ENCODE measurements around the gene PDCD1LG2.

DNA sequence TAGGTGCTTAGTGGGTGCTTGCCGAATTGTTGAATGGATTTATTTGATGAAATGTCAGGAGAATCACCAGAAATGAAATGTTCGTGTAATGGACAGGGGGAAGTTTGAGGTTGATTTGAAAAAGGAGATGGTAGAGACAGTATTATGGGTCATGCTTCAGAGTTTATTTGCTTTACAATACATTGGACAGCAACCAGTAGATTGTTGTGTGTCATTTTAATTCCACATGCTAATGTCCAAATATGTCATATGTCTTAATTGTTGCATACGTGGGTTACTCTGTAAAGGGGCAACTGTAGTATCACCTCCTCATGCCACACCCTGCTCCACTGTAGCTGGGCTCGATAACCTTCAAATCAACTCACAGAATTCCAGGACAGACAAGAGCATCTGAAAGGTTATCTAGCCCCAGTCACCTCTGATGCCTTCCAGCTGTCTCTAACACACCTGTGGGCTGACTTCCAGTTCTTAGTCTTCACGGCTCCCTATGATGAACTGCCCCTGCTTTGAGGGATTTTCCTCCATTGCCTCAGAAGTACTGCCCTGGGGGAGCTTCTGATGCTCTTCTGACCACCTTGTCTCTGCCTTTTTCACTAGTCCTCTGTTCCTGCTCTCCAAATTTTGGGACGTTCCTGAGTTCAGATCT is 1.7 kb downstream of the PDCD1LG2 start:
- TF ChIP-seq, protein P1, sequence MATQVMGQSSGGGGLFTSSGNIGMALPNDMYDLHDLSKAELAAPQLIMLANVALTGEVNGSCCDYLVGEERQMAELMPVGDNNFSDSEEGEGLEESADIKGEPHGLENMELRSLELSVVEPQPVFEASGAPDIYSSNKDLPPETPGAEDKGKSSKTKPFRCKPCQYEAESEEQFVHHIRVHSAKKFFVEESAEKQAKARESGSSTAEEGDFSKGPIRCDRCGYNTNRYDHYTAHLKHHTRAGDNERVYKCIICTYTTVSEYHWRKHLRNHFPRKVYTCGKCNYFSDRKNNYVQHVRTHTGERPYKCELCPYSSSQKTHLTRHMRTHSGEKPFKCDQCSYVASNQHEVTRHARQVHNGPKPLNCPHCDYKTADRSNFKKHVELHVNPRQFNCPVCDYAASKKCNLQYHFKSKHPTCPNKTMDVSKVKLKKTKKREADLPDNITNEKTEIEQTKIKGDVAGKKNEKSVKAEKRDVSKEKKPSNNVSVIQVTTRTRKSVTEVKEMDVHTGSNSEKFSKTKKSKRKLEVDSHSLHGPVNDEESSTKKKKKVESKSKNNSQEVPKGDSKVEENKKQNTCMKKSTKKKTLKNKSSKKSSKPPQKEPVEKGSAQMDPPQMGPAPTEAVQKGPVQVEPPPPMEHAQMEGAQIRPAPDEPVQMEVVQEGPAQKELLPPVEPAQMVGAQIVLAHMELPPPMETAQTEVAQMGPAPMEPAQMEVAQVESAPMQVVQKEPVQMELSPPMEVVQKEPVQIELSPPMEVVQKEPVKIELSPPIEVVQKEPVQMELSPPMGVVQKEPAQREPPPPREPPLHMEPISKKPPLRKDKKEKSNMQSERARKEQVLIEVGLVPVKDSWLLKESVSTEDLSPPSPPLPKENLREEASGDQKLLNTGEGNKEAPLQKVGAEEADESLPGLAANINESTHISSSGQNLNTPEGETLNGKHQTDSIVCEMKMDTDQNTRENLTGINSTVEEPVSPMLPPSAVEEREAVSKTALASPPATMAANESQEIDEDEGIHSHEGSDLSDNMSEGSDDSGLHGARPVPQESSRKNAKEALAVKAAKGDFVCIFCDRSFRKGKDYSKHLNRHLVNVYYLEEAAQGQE (IDR thresholded peaks at IDR 0.05; ENCODE audit: insufficient read depth in 1 of 2, low read depth in 2 of 2, low read length in 2 of 2) = no peak
- no peak for TF ChIP-seq POLR2AphosphoS5 (IDR thresholded peaks at IDR 0.05; ENCODE audit: low read depth, low read length)
- no peak for TF ChIP-seq TAF1 (IDR thresholded peaks at IDR 0.05; ENCODE audit: borderline replicate concordance, insufficient read depth, low read length)

All from PFSK-1 (cell line).